GM12873 (cell line): ENCODE results near the gene ANKRD12.

Experiments used
- TF ChIP-seq, protein P1 (sequence below): IDR thresholded peaks from 2 replicates; pipeline ENCODE4 v1.5.1; 2012; ENCODE audit warnings: low read depth, mild to moderate bottlenecking, moderate library complexity, low read length, control low read depth; ENCODE audit not compliant: insufficient read depth; ENCODE audit errors: missing control alignments

The ANKRD12 gene

DNA sequence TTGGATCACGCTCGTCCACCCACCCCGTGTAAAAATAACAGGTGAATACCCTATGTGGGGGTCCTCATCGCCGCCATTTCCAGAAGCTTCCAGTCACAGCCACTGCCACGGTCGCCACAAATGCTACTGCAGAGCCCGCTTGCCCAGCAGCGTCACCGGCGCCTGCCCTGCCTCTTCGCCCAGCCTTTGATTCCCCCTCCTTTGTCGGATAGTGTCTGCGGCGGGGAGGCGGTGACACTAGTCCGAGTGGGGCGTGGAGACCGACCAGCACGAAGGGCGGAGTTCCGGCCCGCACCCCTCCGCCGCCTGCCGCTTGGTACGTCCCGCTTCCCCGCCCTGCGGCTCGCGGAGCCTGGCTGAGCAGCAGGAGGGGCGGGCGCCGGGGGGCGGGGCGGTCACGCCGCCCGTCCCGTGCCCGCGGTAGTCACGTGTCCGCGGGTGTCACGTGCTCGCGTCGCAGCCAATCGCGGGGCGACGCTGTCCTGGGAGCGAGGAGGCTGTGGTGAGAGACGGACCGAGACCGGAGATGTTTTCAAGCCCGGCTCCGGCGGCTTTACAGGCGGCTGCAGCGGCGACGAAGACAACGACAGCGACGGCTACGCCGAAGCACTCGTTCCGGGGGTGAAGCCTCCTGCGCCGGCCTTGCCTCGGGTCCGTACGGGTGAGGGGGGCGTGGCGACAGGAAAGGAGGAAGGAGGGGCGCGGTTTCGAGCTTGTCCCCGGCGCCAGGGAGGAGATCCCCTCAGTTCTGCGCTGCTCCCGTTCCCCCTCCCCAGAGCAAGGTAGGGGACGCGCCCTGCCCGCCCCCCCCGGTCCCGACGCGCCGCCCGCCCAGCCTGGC, at the start of gene ANKRD12:
Gene ANKRD12, plus strand, starts transcription at position 467 of the 841 bp plus-strand sequence. CDS start 45,652 bp downstream, outside the sequence.
- TF ChIP-seq, protein P1, sequence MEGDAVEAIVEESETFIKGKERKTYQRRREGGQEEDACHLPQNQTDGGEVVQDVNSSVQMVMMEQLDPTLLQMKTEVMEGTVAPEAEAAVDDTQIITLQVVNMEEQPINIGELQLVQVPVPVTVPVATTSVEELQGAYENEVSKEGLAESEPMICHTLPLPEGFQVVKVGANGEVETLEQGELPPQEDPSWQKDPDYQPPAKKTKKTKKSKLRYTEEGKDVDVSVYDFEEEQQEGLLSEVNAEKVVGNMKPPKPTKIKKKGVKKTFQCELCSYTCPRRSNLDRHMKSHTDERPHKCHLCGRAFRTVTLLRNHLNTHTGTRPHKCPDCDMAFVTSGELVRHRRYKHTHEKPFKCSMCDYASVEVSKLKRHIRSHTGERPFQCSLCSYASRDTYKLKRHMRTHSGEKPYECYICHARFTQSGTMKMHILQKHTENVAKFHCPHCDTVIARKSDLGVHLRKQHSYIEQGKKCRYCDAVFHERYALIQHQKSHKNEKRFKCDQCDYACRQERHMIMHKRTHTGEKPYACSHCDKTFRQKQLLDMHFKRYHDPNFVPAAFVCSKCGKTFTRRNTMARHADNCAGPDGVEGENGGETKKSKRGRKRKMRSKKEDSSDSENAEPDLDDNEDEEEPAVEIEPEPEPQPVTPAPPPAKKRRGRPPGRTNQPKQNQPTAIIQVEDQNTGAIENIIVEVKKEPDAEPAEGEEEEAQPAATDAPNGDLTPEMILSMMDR = no peak

DNA sequence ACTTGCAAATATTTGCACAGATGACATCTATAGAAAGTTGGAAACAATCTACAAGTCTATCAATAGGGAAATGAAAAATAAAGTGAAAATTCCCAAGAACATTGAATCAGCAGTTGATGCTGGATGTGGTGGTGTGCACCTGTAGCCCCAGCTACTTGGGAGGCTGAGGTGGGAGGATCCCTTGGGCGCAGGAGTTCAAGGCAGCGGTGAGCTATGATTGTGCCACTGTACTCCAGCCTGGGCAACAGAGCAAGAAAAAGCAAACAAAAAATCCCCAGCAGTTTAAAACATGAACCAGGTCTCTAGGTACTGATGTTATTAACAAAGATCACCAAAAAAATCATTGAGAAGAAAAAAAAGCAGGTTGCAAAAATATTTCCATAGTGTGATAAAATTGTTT, 49.4 kb upstream of the ANKRD12 start:
- TF ChIP-seq, protein P1 = no peak

DNA sequence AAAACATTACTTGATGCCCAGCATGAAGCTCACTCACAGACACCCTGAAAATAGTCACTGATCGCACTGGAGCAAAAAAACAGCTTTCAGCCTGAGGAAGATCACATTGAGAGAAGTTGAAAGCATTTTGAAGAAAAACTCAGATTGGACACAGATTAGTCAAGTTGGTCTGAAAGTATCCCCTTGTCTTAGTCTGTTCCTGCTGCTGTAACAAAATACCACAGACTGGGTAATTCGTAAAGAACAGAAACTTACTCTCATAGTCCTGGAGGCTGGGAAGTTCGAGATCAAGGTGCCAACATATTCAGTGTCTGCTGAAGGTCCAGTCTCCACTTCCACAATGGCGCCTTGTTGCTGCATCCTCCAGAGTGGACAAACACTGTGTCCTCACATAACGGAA, 48.3 kb upstream of the ANKRD12 start:
- TF ChIP-seq, protein P1 = no peak

DNA sequence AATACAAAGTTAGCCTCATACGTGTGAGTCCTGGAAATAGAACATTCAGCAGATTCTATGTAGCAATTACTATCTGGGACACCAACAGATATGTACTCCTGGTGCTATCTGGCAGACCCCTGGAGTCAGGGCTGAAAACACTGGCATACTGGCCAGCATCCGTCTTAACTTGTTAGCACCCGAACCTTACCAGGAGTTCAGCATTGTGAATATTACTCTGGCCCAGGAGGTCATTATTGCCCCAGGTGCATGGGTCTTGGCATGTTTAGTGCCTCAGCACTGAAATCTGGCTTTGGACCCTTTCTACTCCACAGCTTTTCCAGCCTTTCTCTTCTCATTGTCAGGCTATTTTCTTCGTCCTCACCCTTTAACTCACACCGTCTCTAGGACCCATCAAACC, 46.0 kb upstream of the ANKRD12 start:
- TF ChIP-seq, protein P1 = no peak

DNA sequence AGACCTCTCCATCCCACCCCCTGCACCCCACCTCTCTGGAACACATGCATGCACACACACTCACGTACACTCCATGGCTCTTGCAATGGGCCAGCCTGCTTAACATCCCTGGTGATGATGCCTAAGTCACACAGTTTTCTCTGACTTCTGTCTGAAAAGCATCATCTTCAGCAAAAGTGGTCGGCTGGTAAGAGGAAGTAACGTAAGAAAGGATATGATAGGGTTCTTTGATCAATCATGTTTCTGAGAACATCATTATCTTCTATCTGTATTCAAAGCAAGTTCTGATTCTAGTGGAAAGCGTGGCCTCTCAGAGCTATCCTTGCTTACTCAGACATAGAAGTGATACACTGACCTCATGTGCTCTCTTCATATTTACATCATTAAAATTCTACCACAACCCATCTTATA, 45.5 kb upstream of the ANKRD12 start:
- TF ChIP-seq, protein P1 = no peak

DNA sequence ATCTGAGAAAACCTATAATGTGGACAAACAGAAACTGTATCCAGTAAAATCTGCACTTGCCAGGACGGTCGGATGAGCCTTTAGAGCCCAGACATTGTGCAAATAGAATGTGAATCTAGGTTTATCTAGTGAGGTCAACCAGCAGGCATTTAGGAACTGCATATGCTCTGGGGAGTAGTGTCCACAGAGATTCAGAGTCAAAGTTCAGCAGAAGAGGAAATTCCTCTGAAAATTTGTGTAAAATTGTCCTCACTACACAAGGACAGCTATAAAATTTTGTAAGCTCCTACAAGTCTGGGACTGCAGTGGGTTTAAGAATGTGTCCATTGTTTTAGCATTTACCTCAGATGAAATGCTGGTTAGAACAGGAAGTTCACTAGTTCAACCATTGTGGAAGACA, 43.9 kb upstream of the ANKRD12 start:
- TF ChIP-seq, protein P1 = no peak

DNA sequence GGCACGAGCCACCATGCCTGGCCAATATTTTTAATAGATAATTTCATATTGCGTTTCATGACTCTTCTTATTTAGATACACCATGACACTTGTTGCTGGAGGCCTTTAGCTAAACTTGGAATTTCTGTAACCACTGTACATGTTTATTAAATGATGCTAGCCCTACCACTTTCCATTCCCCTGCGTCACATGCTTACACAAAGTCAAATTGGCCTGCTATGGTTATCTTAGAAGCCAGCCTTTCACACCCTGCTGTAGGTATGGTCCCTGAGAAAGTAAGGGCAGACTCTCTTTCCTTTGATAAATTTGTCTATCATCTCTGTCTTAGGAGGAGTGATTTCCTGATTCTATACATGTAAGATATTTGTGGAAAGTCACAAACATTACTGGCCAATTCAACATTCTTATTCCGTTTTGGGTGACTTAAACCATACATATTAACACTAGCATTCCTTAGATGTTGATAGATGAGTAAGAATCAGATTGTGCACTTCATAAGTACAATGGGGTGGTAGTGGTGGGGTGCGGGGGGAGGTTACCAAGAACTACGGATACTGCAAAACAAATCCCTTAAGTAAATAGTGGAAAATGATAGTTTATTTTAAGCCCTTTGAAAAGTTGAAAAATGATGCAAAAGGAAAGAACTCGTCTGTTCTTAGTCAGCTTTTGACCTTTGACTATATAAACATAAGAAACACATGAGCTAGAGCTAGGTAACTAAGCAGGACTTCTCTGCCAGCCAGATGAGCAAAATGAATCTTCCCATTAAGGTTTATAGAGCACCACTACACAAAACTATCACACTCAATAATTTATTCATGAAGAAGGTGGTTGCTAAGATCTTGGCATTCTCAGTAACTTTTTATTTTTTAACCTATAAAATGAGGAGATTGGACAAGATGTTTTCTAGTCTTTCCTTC, 42.0 kb upstream of the ANKRD12 start:
- TF ChIP-seq, protein P1 = no peak
